DOHH2 (cell line): Measurements from ENCODE around the gene SLC38A11.

Experiments used
- EZH2phosphoT487 ChIP-seq: fragments of 200-600 bp; sonication (generic); IDR thresholded peaks from 2 replicates; pipeline ENCODE4 v1.6.1; 2017; ENCODE audit warnings: borderline replicate concordance, mild to moderate bottlenecking, antibody characterized with exemption, low read length, moderate library complexity, mixed read lengths
- TF ChIP-seq, protein P1 (sequence below): fragments of 200-600 bp; sonication (generic); IDR thresholded peaks from one replicate; pipeline ENCODE4 v1.5.1; 2014; ENCODE audit warnings: antibody characterized with exemption, mild to moderate bottlenecking, low read depth, low read length; ENCODE audit not compliant: poor library complexity, severe bottlenecking

DNA sequence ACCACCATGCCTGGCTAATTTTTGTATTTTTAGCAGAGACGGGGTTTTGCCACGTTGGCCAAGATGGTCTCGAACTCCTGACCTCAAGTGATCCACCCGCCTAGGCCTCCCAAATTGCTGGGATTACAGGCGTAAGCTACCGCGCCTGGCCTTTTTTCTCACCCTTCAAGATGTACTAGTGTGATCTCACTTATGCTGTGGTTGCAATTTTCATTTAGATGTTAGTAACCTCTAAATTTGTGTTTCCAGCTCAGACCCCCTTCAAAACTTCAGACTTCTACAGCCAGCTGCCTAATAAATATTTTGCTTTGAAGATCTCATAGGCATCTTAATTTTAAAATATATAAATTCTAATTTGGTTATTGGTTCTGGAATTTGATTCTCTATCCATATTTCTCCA is 8.0 kb downstream of the SLC38A11 start:
- TF ChIP-seq, protein P1, sequence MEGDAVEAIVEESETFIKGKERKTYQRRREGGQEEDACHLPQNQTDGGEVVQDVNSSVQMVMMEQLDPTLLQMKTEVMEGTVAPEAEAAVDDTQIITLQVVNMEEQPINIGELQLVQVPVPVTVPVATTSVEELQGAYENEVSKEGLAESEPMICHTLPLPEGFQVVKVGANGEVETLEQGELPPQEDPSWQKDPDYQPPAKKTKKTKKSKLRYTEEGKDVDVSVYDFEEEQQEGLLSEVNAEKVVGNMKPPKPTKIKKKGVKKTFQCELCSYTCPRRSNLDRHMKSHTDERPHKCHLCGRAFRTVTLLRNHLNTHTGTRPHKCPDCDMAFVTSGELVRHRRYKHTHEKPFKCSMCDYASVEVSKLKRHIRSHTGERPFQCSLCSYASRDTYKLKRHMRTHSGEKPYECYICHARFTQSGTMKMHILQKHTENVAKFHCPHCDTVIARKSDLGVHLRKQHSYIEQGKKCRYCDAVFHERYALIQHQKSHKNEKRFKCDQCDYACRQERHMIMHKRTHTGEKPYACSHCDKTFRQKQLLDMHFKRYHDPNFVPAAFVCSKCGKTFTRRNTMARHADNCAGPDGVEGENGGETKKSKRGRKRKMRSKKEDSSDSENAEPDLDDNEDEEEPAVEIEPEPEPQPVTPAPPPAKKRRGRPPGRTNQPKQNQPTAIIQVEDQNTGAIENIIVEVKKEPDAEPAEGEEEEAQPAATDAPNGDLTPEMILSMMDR = no peak
- no peak for TF ChIP-seq EZH2phosphoT487
